SKM-1 (cell line): ENCODE results near the gene LRRC23.
"Not testable (repeated sequence)": the region's sequence is repeated elsewhere in the genome, so short reads cannot be mapped to it uniquely, and the experiment has no call there.

Experiments
- DNase-seq: peaks from one replicate; lab custom pipeline; 2025; ENCODE audit not compliant: unreplicated experiment; lab: John Stamatoyannopoulos, UW

LRRC23 gene

GRCh38 chr12:6904280-6905276, at the start of gene LRRC23:
TSS of gene LRRC23 (plus strand) at chr12:6904822. CDS start at chr12:6905634, 812 bp downstream.
- peak; percentile 62 for DNase-seq

GRCh38 chr12:6855322-6855721, 49.3 kb upstream of the LRRC23 start:
- no peak for DNase-seq

GRCh38 chr12:6858799-6859198, 45.8 kb upstream of the LRRC23 start:
- no peak for DNase-seq

GRCh38 chr12:6860116-6860515, 44.5 kb upstream of the LRRC23 start:
- no peak for DNase-seq

- DNase-seq = no peak
These were observed 43.7 kb upstream of the LRRC23 start for GRCh38 chr12:6860942-6861341.

- DNase-seq = no peak
These were observed 43.2 kb upstream of the LRRC23 start for GRCh38 chr12:6861391-6861790.

- DNase-seq = no peak
These were observed 41.6 kb upstream of the LRRC23 start for GRCh38 chr12:6863033-6863432.

GRCh38 chr12:6863586-6864321, 40.9 kb upstream of the LRRC23 start:
- DNase-seq = no peak

GRCh38 chr12:6865307-6865706, 39.3 kb upstream of the LRRC23 start:
- not testable (repeated sequence) for DNase-seq

GRCh38 chr12:6866163-6866919, 38.3 kb upstream of the LRRC23 start:
- DNase-seq = no peak

- no peak for DNase-seq
These were observed 37.7 kb upstream of the LRRC23 start for GRCh38 chr12:6866920-6867412.

GRCh38 chr12:6867413-6868210, 37.0 kb upstream of the LRRC23 start, which contains the start of gene TPI1:
TSS of gene TPI1 (plus strand) at chr12:6867531. CDS start at chr12:6867567, 36 bp downstream.
- DNase-seq = peak; percentile 21

GRCh38 chr12:6868211-6869048, 36.2 kb upstream of the LRRC23 start:
- DNase-seq = no peak

GRCh38 chr12:6869049-6870021, 35.3 kb upstream of the LRRC23 start:
- DNase-seq = peak; percentile 20

GRCh38 chr12:6870304-6870703, 34.3 kb upstream of the LRRC23 start:
- not testable (repeated sequence) for DNase-seq

- DNase-seq = no peak
These were observed 33.3 kb upstream of the LRRC23 start for GRCh38 chr12:6871052-6871957.
